GM18520 (cell line): ENCODE results near the gene RERE.
"Not testable (repeated sequence)": the region's sequence is repeated elsewhere in the genome, so short reads cannot be mapped to it uniquely, and the experiment has no call there.

Source experiments
- ATAC-seq: cut with Tn5 transposase; IDR thresholded peaks from one replicate; pipeline ENCODE4 v1.9.1; 2021; ENCODE audit not compliant: unreplicated experiment

Gene RERE

GRCh38 chr1:8621034-8621582 is 196.3 kb downstream of the RERE start:
- ATAC-seq = not testable (repeated sequence)

DNA sequence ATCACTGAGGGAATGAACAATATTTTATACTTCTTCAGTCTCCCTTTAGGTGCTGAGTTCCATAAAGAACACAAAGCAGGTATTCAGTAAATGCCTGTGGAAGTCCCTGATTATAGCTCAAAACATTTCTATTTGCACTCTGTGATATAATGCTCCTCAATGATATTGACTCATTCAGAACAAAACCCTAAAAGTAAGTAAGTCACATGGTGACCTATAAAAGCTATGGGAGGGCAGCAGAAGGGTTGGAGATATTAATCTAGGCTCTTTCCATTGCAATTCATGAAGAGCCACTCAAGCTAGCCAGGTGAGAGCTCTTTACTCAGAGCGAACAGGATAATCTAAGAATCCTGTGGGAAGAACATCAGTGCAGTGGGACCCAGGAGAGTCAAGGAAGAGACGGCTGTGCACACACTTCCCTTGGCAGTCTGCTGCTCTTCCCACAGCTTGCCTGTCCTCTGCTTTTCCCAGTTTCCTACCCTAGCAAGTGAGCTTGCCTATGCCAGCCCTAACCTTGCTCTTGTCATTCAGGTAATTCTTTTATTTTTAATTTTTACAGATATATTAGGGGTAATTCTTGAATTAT is 197.4 kb downstream of the RERE start:
- ATAC-seq = not testable (repeated sequence)

GRCh38 chr1:8619419-8619818 is 198.0 kb downstream of the RERE start:
- ATAC-seq = not testable (repeated sequence)

DNA sequence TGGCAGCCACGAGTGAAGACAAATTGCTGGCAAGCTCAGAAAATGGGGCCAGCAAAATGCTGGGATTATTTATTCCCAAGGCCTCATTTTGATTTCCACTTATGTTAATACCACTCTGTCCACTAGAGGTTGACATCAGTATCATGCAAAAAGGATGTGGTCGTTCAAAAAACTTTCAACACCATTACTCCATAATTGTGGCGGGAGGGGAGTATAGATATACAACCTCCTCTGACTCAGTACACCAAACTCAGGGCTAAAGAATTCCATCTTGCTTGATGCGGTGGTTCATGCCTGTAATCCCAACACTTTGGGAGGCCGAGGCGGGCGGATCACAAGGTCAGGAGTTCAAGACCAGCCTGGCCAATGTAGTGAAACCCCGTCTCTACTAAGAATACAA is 200.6 kb downstream of the RERE start:
- ATAC-seq = not testable (repeated sequence)

DNA sequence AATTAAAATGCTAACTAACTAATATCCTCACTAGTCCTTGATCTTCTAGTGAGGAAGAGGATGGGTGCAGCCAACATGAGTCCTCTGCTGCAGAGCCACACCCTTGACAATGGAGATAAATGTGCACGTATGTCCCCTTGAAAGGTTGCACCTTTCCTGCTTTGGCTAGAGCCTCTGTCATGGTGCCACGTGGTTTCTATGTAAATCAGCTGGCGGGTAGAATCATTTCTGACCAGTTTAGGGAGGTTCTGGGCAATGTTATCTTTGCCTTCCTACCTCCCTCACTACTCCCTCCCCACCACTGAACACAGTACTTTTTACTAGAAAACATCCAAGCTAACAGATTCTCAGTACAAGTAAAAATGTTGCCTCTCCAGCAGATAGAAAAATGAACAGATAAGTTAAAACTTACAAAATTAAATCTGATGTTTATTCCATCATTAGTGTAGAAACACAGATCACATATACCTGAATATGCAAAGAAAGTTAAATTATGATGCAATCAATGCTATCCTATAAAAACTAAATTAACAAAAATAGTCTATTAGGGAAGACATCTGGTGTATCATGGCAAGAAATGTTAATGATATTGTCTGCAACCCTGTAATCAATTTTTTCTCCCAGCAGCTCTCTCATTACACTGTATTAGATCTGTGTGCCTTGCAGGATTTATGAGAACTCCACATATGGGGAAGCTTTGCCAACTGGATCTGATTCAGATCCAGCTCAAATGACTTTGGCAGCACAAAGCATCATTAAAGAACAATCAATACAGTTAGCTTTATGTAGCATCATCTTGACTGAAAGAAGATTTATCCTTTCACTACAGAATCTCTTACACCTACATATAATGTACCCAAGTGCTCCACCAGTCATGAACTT is 205.6 kb downstream of the RERE start:
- not testable (repeated sequence) for ATAC-seq

- no peak for ATAC-seq
Observed at GRCh38 chr1:8607906-8608305, 209.5 kb downstream of the RERE start.

DNA sequence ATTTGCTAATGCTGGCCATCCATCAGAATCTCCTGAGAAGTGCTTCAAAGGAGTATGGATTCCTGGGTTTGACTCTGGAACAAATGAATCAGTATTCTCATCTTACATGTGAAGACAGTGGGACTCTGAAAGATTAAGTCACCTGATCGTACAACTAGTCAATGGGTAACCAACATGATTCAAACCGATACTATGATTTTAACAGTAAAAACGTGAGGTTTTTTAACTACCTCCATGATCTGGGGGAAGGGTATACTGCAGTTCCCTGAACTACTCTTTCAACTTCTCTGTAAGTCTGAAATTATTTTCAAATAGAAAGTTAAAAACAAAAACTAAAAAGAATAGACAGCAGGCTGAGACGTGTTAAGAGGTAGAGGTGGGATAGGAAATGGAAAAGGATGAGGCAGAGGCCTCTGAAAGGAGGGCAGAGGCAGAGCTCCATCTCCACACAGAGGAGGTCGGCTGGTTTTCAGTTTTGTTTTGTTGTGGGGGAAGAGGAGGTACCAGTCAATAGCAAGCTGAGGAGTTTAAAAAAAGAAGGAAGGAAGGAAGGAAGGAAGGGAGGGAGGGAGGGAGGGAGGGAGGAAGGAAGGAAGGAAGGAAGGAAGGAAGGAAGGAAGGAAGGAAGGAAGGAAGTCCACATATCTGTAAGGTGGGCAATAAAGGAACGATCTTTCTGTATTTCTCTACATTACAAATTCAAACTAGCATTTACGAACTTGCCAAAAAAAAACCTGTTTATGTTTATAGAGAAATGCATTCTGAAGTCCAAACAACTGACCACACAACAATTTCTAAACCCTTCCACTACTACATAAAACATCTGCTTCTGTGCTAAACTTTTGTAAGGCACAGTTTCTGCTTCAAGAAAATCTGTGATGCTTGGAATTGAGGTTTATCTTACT is 213.1 kb downstream of the RERE start:
- ATAC-seq = peak; percentile 86

DNA sequence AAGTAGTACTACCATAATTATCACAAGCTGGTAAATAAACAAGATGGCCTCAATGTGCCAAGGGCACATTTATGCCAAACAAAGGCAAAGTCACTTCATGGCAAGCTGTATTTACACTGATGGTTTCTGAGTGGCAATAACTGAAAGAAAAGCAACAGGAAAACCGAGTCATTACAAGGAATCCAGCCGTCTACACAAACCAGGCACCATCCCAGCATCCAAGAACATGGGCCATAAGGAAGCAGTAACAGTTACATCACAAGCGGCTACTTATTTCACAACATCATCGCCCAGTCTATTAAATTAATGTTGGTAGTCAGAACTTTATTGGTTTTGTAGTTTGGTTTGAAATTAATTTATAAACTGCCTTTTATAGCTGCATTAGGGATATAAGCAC is 214.2 kb downstream of the RERE start:
- ATAC-seq = no peak

DNA sequence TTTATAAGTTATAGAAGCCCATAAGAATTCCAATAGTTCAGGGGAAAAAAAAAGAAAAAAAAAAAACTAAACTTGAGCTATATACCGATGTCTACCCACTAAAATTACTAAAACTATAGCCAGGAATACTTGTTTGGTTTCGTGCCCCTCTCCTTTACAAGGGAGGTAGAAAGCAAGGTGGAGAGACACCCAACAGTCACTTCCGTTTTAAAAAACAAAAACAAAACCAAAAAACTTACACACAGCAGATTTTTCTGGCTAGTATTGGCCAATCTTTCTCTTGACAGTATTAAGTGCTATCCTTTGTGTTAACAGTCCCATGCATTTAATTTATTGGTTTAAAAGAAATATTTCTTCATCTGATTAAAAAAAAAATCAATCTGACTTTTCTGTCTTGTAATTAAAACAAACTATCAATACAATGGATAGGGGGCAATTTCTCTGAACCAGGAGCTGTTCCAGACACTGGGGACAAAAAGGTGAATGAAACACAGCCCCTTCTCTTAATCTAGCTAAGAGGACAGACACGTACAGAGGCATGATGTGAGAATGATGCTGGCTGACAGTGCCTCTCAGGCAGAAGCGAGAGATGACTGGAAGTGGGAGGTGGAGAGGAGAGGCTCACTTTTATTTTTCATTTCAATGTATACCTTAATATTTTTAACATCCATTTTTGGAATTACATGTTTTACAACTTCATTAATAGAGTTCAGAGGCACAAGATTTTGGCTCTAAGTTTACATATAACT is 214.8 kb downstream of the RERE start:
- no peak for ATAC-seq

DNA sequence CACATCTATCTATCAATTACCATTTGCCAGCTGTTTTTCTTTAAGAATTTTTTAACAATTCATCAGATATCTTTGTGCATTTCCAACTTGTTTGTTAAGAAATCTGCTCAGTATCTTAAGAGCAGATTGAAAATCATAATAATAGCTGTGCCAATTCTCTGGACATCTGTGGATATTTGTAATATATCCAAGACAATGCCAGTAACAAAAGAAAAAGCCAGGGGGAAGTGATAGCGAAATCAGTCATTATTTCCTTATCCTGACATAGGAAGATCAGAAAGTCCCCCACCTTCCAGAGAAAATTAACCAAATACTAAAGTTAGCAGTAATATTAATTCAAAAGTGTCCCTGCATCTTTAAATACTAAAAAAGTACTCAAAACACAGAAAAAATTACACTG is 217.1 kb downstream of the RERE start:
- ATAC-seq = no peak

GRCh38 chr1:8599646-8600212 is 217.7 kb downstream of the RERE start:
- ATAC-seq = no peak

DNA sequence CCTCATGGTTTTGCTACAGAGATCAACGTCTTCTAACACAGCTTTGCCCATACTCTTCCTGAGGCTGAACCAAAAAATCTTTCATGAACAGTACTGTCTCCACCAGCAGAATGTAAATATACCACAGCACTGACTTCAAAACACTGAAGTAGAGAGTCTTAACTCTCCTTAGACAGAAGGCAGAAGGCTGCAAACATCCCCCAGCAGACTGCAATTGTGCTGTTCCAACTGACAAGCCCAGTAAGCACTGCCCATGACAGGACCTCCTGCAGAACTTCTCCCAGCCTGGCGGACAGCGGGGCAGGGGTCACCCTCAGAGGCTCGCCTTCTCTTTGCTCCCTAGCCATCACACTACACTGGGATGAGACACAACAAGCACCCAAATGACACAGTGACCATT is 218.7 kb downstream of the RERE start:
- ATAC-seq = no peak

GRCh38 chr1:8598060-8598724 is 219.2 kb downstream of the RERE start:
- ATAC-seq = no peak

DNA sequence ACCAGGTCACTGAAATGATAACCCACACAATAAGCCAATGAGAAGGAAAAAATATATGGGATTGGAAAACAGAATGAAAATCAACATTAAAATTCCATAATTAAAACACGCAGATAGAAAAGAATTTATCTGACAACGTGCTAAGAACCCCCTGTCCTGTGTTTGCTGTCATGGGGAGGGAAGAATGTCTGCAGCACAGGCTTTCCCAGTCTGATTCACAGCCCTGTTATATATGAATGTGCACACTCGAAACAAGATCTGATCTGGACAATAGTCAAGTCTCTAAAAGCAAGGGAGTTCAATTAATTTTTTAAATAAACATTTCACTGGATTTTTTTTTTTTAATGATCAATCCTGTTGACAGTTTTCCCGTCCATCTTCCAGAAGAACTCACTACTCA is 220.0 kb downstream of the RERE start:
- ATAC-seq = no peak

DNA sequence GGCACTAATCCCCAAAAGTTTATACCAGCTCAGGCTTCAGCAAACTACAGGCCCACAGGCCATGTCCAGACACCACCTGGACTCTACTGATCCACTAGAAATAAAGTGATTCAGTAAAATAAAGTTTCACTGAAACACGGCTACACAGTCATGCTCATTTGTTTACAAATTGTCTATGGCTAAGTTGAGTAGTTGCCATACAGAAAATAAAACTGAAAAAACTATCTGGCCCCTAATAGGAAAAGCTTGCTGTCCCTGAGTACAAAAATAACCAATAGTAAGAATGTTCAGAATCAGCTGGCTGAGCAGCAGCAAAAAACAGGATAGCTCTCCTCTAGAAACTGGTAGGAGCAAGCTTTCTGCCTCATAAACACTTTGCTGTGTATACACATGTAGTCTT is 221.5 kb downstream of the RERE start:
- ATAC-seq = peak; percentile 42

DNA sequence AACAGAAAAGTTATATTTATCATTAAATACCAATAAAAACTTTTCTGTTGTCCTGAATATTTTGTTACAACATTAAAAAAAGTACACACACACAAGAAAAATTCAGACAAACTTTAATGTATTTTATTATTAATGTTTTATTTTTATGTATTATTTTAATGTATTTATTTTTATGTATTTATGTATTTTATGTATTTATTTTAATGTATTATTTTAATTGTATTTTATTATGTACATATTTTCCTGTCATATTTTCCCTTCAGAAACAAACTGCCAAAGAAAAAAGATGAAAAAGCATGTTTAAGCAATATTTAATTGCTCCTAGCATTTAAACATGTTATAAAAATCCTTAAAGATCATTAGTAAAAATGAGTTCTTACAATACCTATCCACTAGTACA is 222.1 kb downstream of the RERE start:
- no peak for ATAC-seq

- not testable (repeated sequence) for ATAC-seq
Observed at GRCh38 chr1:8593292-8593691, 224.1 kb downstream of the RERE start.

DNA sequence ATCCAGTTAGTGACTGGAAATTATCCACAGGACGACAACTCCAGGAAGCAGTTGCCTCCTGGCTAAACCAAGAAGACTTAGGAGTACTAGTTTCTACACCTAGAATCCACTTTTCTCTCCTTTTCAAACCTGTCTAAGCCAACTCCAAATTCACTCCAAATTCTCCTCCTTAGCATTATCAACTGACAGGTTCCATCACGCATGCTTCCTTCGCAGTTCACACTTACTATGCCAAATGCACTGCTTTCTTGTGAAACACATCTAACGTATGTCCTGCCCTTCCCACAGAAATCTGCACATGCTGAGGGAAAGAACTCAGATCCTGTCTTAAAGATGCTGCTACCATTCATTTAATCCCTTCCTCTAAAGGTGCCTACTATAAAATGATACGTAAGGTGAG is 225.9 kb downstream of the RERE start:
- no peak for ATAC-seq

DNA sequence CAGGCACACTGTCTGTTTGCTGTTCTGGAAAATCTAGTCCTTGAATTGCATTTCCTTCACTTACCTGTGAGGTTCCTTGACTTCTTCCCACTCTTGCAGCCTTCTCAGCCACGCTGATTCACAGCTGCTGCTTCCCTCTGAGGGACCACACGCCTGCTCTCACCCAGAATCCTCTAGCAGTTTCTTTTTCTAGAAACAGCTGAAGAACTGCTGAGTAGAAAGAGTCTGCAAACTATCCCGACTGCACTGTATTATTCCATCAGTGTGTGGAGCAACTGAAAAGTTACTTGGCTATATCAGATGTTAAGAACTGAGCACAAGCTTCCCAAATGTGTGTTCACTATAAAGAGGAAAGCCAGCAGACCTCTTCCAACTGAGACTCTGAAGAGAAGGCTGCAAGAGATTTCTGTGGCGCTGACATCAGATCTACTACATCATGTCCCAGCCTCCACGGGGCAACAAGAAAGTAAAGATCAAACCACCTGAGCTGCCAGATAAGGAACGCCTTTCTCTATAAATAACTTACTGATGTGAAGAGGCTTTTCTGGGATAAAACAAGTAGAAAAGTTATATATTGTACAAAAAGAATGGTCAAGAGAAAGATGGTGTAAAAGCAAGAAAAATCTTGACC is 226.6 kb downstream of the RERE start:
- no peak for ATAC-seq
